CD4-positive, alpha-beta T cell (primary cell): ENCODE measurements around the gene BOLA1. TPM values are rescaled to one million over a fixed set of nuclear protein-coding genes. Genes with fewer than 3 reads are reported as not detected.

Experiments used
- ATAC-seq: fragments of 200-7000 bp; cut with Tn5 transposase; one replicate; pipeline ENCODE4 v1.10.0; 2022; ENCODE audit warnings: mild to moderate bottlenecking; ENCODE audit not compliant: poor library complexity
- CTCF ChIA-PET: fragments of 350-600 bp; sonication (Branson Sonifier 250); formaldehyde crosslinking; loops from one replicate; lab custom pipeline; 2021; ENCODE audit warnings: antibody characterized with exemption, inconsistent platforms; lab: Charles Lee
- POLR2A ChIA-PET: fragments of 350-600 bp; sonication (Branson Sonifier 250); formaldehyde crosslinking; loops from one replicate; lab custom pipeline; 2021; ENCODE audit warnings: antibody characterized with exemption, inconsistent platforms; lab: Charles Lee
- DNase-seq, 14 experiments: peaks; one replicate each; pipeline ENCODE4 v3.0.0-alpha.2; 2013 to 2020; ENCODE audit warnings: mixed read lengths in 2 of 14
- H3K27ac ChIP-seq, 2 donors: one replicate each; pipeline versions ENCODE4 v1.5.1 to v1.7.0; 2013; ENCODE audit warnings: low read length in 2 of 2, low read depth in 1 of 2, mild to moderate bottlenecking in 1 of 2
- H3K27me3 ChIP-seq, 2 experiments: 1 replicate in 1 of 2; 2 replicates in 1 of 2; pipeline versions ENCODE4 v1.6.1 to v1.7.0; 2013; ENCODE audit warnings: low read length in 2 of 2, control low read depth in 1 of 2, mild to moderate bottlenecking in 1 of 2, moderate library complexity in 1 of 2; ENCODE audit not compliant: insufficient read depth in 2 of 2, control insufficient read depth in 1 of 2
- H3K36me3 ChIP-seq: one replicate; pipeline ENCODE4 v1.6.1; 2013; ENCODE audit warnings: low read length, control low read depth; ENCODE audit not compliant: insufficient read depth
- H3K4me1 ChIP-seq: one replicate; pipeline ENCODE4 v1.6.1; 2013; ENCODE audit warnings: low read length, control low read depth; ENCODE audit not compliant: insufficient read depth
- H3K4me3 ChIP-seq: one replicate; pipeline ENCODE4 v1.5.1; 2013; ENCODE audit warnings: mild to moderate bottlenecking, low read length, moderate library complexity
- H3K9me3 ChIP-seq, 2 experiments: 1 replicate in 1 of 2; 2 replicates in 1 of 2; pipeline versions ENCODE4 v1.6.1 to v1.7.0; 2013; ENCODE audit warnings: low read length in 2 of 2, mild to moderate bottlenecking in 2 of 2, control low read depth in 1 of 2, moderate library complexity in 1 of 2; ENCODE audit not compliant: control insufficient read depth in 1 of 2, insufficient read depth in 1 of 2
- H3K27ac Mint-ChIP-seq: one replicate; pipeline ENCODE4 v1.8.0; 2020; ENCODE audit warnings: mixed read lengths
- H3K27me3 Mint-ChIP-seq: one replicate; pipeline ENCODE4 v1.8.0; 2021; ENCODE audit warnings: mixed read lengths
- H3K36me3 Mint-ChIP-seq: one replicate; pipeline ENCODE4 v1.8.0; 2021; ENCODE audit warnings: low read depth, mixed read lengths
- H3K4me1 Mint-ChIP-seq: one replicate; pipeline ENCODE4 v1.8.0; 2021; ENCODE audit warnings: low read depth, mixed read lengths
- H3K4me3 Mint-ChIP-seq: one replicate; pipeline ENCODE4 v1.8.0; 2020; ENCODE audit warnings: mild to moderate bottlenecking, mixed read lengths
- H3K9me3 Mint-ChIP-seq: one replicate; pipeline ENCODE4 v1.8.0; 2020; ENCODE audit warnings: mixed read lengths
- CTCF ChIP-seq: fragments of 200-600 bp; IDR thresholded peaks from one replicate; pipeline ENCODE4 v1.8.0; 2022; ENCODE audit warnings: antibody characterized with exemption, mild to moderate bottlenecking
- intact Hi-C, 2 experiments: fragments of 100-400 bp; cut with DNase I in 1 of 2; cut with micrococcal nuclease in 1 of 2; formaldehyde crosslinking; loops; one replicate each; pipeline versions ENCODE4 v1.15.1 to v1.9.0; 2023 to 2025; cut with DNase I, micrococcal nuclease
- total RNA-seq, 174 experiments: library from RNA in 2 of 174; stranded (reverse) in 2 of 174; gene quantifications; one replicate each; pipeline ENCODE4 v1.2.3 and lab custom pipeline; 2021 to 2026

Gene BOLA1
- total RNA-seq, 2 experiments from 2014 or later: 4.6 to 6.4 TPM

DNA sequence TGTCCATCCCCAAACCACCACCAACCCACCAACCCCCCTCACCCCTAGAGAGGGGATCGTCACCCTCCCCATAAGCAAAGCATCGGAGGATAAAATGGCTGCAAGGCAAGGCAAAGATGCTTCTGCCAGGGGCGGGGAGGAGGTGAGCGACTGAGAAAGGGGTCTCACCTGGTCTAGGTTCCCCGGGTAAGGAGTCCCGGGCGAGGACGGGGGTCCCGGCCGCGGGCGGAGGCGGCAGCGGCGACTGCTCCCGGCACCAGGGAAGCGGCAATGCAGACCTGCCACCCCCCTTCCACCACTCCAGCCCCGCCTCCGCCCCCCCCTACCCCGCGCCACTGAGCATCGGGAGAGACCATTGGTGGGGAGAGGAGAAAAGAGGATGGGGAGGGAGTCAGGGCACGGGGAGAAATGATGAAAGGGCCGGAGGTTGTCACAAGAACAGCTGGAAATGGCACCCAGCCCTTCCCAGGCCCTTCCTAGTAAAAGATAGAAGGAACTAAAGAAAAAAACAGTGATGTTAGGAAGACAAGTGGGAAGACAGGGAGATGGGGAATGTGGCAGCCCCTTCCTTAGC is 18.3 kb downstream of the BOLA1 start, which contains the start of gene SV2A:
Gene SV2A, minus strand, starts transcription at position 274 of the 574 bp plus-strand sequence. CDS start 4,004 bp downstream, outside the sequence.
- CTCF ChIA-PET: no interaction called here
- intact Hi-C loops: no loop called here
- no peak within 1 kb of the TSS for H3K27ac ChIP-seq

DNA sequence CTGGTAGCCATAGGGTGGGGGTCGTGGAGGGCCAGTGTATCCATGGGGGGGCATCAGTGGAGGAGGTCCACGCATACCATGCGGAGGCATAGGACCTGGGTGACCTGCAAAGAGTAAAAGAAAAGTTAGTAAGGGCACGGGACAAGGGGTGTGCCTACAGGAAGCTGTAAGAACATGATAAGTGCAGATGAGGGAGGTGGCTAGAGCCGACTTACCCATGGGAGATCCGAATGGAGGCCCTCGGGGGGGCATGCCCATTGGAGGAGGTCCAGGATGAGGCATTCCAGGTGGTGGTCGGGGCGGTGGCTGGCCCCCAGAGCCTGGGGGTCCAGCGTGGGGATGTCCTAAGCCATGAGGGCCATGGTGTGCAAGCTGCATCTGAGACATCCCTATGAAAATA is 24.3 kb downstream of the BOLA1 start:
- Mint-ChIP-seq H3K9me3 (no peaks in the 10 kb centered on the region), H3K4me1 (peaks cover 41% of the 10 kb centered on the region), H3K27ac (no peak overlapping the region), H3K27me3 (no peaks in the 10 kb centered on the region), H3K36me3 (peaks cover 69% of the 10 kb centered on the region), H3K4me3 (peak overlapping the region; percentile 22)
- intact Hi-C loops: no loop called here
- H3K27ac ChIP-seq: no peak overlapping the region
- ATAC-seq (no peak), DNase-seq (no peak)
- ChIA-PET CTCF (no interaction called here), POLR2A (interaction anchor here (1.0 to 3.3 kb wide), 2 partner anchors 35 to 37 kb away, joined by 3 to 18 read pairs; a partner anchor contains a TSS)
- H3K36me3 ChIP-seq: peaks cover 50% of the 10 kb centered on the region
- H3K9me3 ChIP-seq: no peaks in the 10 kb centered on the region
- no peaks in the 10 kb centered on the region for H3K27me3 ChIP-seq
- H3K4me3 ChIP-seq: no peak overlapping the region
- TF ChIP-seq CTCF: no peak
- peaks cover 27% of the 10 kb centered on the region for H3K4me1 ChIP-seq

More for the DNA sequence above, 18.3 kb downstream of the BOLA1 start, which contains the start of gene SV2A:
- no peak for TF ChIP-seq CTCF
- Mint-ChIP-seq H3K36me3 (peaks cover 13% of the 10 kb centered on the region), H3K27me3 (no peaks in the 10 kb centered on the region), H3K9me3 (no peaks in the 10 kb centered on the region), H3K27ac (peak within 1 kb of the TSS; percentile 63), H3K4me3 (peak within 1 kb of the TSS; percentile 88), H3K4me1 (peaks cover 43% of the 10 kb centered on the region)
- Histone ChIP-seq H3K4me3 (peak within 1 kb of the TSS; percentile 72), H3K4me1 (peaks cover 26% of the 10 kb centered on the region), H3K36me3 (peaks cover 9% of the 10 kb centered on the region), H3K9me3 (no peaks in the 10 kb centered on the region), H3K27me3 (no peaks in the 10 kb centered on the region)
- peak in 13 of 14 experiments; percentile 12 to 72 (median 44) for DNase-seq
- ATAC-seq: peak; percentile 68
- POLR2A ChIA-PET: interaction anchor here (1.0 to 4.2 kb wide), 2 partner anchors 10 to 31 kb away, joined by 3 to 47 read pairs; a partner anchor contains a TSS

GRCh38 chr1:149925345-149925744 is 26.0 kb downstream of the BOLA1 start:
- TF ChIP-seq CTCF: no peak
- Mint-ChIP-seq H3K9me3 (no peaks in the 10 kb centered on the region), H3K27me3 (no peaks in the 10 kb centered on the region), H3K4me1 (peaks cover 47% of the 10 kb centered on the region), H3K27ac (peak overlapping the region; percentile 8), H3K36me3 (peaks cover 69% of the 10 kb centered on the region), H3K4me3 (peak overlapping the region; percentile 98)
- CTCF ChIA-PET: no interaction called here
- POLR2A ChIA-PET: interaction anchor here (1.3 kb wide), 1 partner anchor 9 kb away, joined by 3 read pairs; no protein-coding TSS in a partner anchor
- H3K4me3 ChIP-seq: no peak overlapping the region
- H3K4me1 ChIP-seq: peaks cover 28% of the 10 kb centered on the region
- intact Hi-C loops: no loop called here
- no peaks in the 10 kb centered on the region for H3K9me3 ChIP-seq
- ATAC-seq (no peak), DNase-seq (no peak)
- peaks cover 50% of the 10 kb centered on the region for H3K36me3 ChIP-seq
- no peaks in the 10 kb centered on the region for H3K27me3 ChIP-seq
- no peak overlapping the region for H3K27ac ChIP-seq
